ENCODE data around the gene STAC.

STAC gene

DNA sequence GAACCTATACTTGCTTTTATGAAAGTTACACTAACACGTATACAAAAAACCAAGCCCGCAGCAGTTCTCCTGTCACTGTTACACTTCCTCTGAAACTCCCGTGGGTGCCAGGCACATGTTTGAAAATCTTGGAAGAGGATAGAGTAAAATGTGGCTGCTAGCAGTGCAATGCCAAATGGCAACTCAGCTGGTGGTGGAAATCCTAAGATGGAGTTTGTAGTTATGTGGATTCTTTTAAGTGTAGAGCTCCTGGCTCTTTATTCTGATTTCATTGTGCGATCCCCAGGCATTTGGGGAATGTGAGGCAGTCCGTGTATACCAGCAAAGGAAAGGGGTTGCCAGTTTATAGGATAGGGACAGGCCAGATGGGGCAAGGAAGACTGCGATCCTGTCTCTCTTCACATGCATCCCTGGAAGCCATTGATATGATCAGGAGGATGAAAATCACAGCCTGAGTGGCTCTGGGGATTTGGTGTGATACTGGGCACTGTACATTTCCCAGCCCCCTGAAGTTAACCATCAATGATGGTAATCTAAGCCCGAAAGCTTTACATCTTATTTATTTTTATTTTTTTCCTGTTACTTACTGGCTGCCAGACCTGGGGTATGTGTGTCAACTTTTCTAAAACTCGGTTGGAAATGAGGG, 1.1 kb downstream of the STAC start:
- DNase-seq (ENCODE audit: extremely low spot score), result no peak
- TF ChIP-seq, protein P1, sequence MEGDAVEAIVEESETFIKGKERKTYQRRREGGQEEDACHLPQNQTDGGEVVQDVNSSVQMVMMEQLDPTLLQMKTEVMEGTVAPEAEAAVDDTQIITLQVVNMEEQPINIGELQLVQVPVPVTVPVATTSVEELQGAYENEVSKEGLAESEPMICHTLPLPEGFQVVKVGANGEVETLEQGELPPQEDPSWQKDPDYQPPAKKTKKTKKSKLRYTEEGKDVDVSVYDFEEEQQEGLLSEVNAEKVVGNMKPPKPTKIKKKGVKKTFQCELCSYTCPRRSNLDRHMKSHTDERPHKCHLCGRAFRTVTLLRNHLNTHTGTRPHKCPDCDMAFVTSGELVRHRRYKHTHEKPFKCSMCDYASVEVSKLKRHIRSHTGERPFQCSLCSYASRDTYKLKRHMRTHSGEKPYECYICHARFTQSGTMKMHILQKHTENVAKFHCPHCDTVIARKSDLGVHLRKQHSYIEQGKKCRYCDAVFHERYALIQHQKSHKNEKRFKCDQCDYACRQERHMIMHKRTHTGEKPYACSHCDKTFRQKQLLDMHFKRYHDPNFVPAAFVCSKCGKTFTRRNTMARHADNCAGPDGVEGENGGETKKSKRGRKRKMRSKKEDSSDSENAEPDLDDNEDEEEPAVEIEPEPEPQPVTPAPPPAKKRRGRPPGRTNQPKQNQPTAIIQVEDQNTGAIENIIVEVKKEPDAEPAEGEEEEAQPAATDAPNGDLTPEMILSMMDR (IDR thresholded peaks at IDR 0.05; ENCODE audit: control extremely low read depth, extremely low read depth, low read depth, missing control alignments), result no peak
- CTCF ChIA-PET, result interaction anchor here (1.0 kb wide), 1 partner anchor 10 kb away, joined by 3 read pairs; no protein-coding TSS in a partner anchor
- POLR2A ChIA-PET, result no interaction called here

DNA sequence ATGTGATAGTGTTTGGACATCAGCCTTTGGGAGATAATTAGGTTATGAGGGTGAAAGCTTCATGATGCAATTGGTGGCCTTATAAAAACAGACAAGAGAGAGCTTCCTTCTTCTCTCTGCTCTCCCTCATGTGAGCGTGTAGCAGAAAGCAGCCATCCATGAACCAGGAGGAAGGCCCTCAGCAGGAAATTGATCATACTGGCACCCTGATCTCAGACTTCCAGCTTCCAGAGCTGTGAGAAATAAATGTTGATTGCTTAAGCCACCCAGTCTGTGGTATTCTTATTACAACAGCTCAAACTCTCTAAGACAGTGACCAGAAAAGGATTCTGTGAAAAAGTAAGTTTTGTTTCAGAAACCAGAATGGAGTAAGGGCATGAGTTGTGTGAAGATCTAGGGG, 13.3 kb downstream of the STAC start:
- ChIA-PET POLR2A (no interaction called here), CTCF (interaction anchor here (0.8 kb wide), 1 partner anchor 11 kb away, joined by 3 read pairs; no protein-coding TSS in a partner anchor)
- DNase-seq (ENCODE audit: extremely low spot score), result no peak
- TF ChIP-seq, protein P1 (IDR thresholded peaks at IDR 0.05; ENCODE audit: control extremely low read depth, extremely low read depth, low read depth, missing control alignments), result no peak

DNA sequence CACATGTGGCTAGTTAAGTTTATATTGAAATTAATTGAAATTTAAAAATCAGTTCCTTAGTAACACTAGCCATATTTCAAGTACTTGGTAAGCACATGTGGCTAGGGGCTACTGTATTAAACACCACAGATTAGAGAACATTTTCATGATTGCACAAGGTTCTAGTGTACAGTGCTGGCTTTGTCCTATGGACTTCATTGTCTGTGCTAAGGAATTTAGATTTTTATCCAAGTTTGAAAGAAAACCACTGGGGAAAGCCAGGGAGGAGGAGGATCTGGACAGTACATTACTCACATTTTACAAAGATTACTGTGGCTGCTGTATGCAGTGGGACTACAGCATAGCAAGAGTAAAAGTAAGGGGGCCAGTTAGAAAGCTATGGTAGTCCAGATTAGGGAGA, 13.9 kb downstream of the STAC start:
- ChIA-PET CTCF (no interaction called here), POLR2A (no interaction called here)

DNA sequence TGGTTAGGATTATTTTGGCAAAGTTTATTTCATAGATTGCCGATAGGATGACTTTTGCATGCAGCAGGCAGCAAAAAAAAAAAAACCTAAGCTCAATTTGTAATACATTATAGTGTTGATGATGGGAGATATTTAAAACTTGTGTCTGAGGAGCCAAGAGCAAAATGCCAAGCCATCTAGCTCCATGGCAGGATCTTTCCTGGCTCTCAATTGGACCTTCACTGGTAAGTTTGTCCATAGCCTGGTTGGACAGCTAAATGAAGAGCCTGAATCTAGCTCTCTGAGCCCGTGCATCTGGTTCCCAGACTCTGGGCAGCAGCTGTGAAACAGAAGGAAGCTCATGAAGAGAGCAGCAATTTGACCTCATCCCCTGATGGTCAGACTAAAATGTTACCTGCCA, 17.5 kb downstream of the STAC start:
- TF ChIP-seq, protein P1 (IDR thresholded peaks at IDR 0.05; ENCODE audit: control extremely low read depth, extremely low read depth, low read depth, missing control alignments), result no peak
- POLR2A ChIA-PET, result no interaction called here
- no peak for DNase-seq (ENCODE audit: extremely low spot score)
- CTCF ChIA-PET, result no interaction called here

More for the DNA sequence above, 13.9 kb downstream of the STAC start:
- DNase-seq (ENCODE audit: extremely low spot score), result no peak
- TF ChIP-seq, protein P1 (IDR thresholded peaks at IDR 0.05; ENCODE audit: control extremely low read depth, extremely low read depth, low read depth, missing control alignments), result no peak

DNA sequence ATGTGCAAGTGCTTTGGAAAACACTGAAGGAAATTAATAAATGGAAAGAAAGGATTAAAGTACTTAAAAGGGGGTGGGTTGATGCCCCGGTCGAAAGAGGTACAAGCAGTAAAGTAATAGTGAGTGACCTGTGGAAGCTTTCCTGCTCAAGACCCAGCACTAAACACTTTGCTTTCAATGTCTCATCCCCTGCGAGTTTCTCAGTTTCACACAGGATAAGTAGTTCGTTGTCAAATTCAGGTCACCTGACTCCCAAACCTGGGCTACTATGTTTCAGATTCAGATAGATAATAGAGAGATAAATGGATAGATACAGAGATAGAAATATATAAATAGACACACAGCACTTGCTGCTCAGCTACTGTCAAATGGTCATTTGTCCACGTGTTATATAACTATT, 19.6 kb downstream of the STAC start:
- TF ChIP-seq, protein P1 (IDR thresholded peaks at IDR 0.05; ENCODE audit: control extremely low read depth, extremely low read depth, low read depth, missing control alignments), result no peak
- CTCF ChIA-PET, result interaction anchor here (1.8 kb wide), 1 partner anchor 22 kb away, joined by 4 read pairs; no protein-coding TSS in a partner anchor
- DNase-seq (ENCODE audit: extremely low spot score), result no peak
- POLR2A ChIA-PET, result no interaction called here

DNA sequence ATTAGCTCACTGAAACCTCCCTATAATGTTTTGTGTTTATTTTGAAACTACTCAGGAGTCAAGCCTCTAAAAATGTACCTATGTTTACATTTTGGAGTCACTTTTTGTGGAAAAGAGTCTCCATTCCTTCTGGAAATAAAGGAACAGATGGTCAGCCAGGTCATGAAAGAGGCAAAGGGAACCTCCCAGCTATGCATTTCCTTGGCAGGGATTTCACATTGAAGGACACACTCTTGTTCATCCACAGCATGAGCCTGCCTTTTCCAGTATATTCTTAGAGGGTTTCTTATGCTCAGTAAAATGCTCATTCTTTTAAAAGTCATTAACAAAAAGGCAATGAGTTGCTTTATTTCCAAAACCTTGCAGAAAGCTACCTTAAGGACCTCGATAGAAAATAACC, 20.8 kb downstream of the STAC start:
- CTCF ChIA-PET, result interaction anchor here (1.8 kb wide), 1 partner anchor 23 kb away, joined by 4 read pairs; no protein-coding TSS in a partner anchor

More for the DNA sequence above, 20.8 kb downstream of the STAC start:
- TF ChIP-seq, protein P1 (IDR thresholded peaks at IDR 0.05; ENCODE audit: control extremely low read depth, extremely low read depth, low read depth, missing control alignments), result no peak
- DNase-seq (ENCODE audit: extremely low spot score), result no peak
- POLR2A ChIA-PET, result no interaction called here

Data from GM10248 (cell line).